ENCODE data around the gene MMD.

GRCh38 chr17:55414983-55415382 lies 6.7 kb downstream of the MMD start:
- TF ChIP-seq POLR2A (IDR thresholded peaks at IDR 0.05; ENCODE audit: low read depth, low read length) (no peak), POLR2AphosphoS5 (IDR thresholded peaks at IDR 0.05; ENCODE audit: low read depth, low read length) (no peak), TAF1 (IDR thresholded peaks at IDR 0.05; ENCODE audit: low read depth, low read length) (no peak), SPI1 (IDR thresholded peaks at IDR 0.05; ENCODE audit: low read depth, low read length) (no peak)
